Measurements from ENCODE around the gene IQSEC1.

Gene IQSEC1

DNA sequence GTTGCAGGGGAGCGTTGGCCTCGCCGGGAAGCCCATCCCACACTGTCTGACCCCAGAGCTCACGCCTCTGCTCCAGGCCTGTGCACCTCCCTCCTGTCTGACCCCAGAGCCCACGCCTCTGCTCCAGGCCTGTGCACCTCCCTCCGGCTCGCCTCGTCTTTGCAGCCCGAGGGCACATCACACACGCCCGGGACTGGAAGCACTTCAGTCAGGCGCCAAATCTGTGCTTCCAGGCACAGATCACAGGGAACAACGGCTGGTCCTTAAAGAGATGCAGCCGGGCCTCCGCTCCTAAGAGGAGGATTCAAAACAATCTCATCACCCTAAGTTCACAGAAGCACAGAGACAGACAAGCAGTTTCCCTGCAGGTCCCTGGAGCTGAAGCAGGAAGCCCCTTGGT is 128.8 kb downstream of the IQSEC1 start:
- H3K27ac ChIP-seq (ENCODE audit: low read depth, low read length) = no peak overlapping the region
- no peak overlapping the region for H3K9ac ChIP-seq (ENCODE audit: low read length)
- no peaks in the 10 kb centered on the region for H3K79me2 ChIP-seq (ENCODE audit: insufficient read depth, low read length)
- H2AFZ ChIP-seq (ENCODE audit: low read depth, low read length, severe bottlenecking) = no peak overlapping the region
- H3K4me2 ChIP-seq (ENCODE audit: low read depth, low read length, poor library complexity, severe bottlenecking) = no peak overlapping the region
- no peaks in the 10 kb centered on the region for H4K20me1 ChIP-seq (ENCODE audit: low read depth, low read length)
- no peaks in the 10 kb centered on the region for H3K27me3 ChIP-seq (ENCODE audit: low read length)
- H3K36me3 ChIP-seq (ENCODE audit: low read length) = no peaks in the 10 kb centered on the region
- no peaks in the 10 kb centered on the region for H3F3A ChIP-seq (ENCODE audit: insufficient read depth)
- no peaks in the 10 kb centered on the region for H3K9me2 ChIP-seq (replicated peaks; ENCODE audit: insufficient read depth, low read length)
- no peak for TF ChIP-seq EZH2phosphoT487 (conservative IDR thresholded peaks at IDR 0.05; ENCODE audit: low read length)
- TF ChIP-seq CTCF (IDR thresholded peaks at IDR 0.05; ENCODE audit: insufficient read depth, low read length, poor library complexity, severe bottlenecking) = no peak
- H3K9me3 ChIP-seq (ENCODE audit: insufficient read depth, low read length) = no peaks in the 10 kb centered on the region
- no peak overlapping the region for H3K4me3 ChIP-seq (ENCODE audit: insufficient read depth, low read length, poor library complexity, severe bottlenecking)

- no peak for TF ChIP-seq CTCF (IDR thresholded peaks at IDR 0.05; ENCODE audit: insufficient read depth, low read length, poor library complexity, severe bottlenecking)
- no peak for TF ChIP-seq EZH2phosphoT487 (conservative IDR thresholded peaks at IDR 0.05; ENCODE audit: low read length)
- Histone ChIP-seq H3K4me2 (ENCODE audit: low read depth, low read length, poor library complexity, severe bottlenecking) (no peak overlapping the region), H3K9me3 (ENCODE audit: insufficient read depth, low read length) (no peaks in the 10 kb centered on the region), H3K9me2 (replicated peaks; ENCODE audit: insufficient read depth, low read length) (no peaks in the 10 kb centered on the region), H3K27me3 (ENCODE audit: low read length) (no peaks in the 10 kb centered on the region), H3K79me2 (ENCODE audit: insufficient read depth, low read length) (no peaks in the 10 kb centered on the region), H3K36me3 (ENCODE audit: low read length) (no peaks in the 10 kb centered on the region), H2AFZ (ENCODE audit: low read depth, low read length, severe bottlenecking) (no peak overlapping the region), H3K9ac (ENCODE audit: low read length) (no peak overlapping the region), H3K27ac (ENCODE audit: low read depth, low read length) (no peak overlapping the region), H4K20me1 (ENCODE audit: low read depth, low read length) (no peaks in the 10 kb centered on the region), H3F3A (ENCODE audit: insufficient read depth) (no peaks in the 10 kb centered on the region), H3K4me3 (ENCODE audit: insufficient read depth, low read length, poor library complexity, severe bottlenecking) (no peak overlapping the region)
Observed at GRCh38 chr3:12943124-12944021, 129.9 kb downstream of the IQSEC1 start.

- H3K27me3 ChIP-seq (ENCODE audit: low read length) = no peaks in the 10 kb centered on the region
- H3K4me3 ChIP-seq (ENCODE audit: insufficient read depth, low read length, poor library complexity, severe bottlenecking) = no peak overlapping the region
- H3K79me2 ChIP-seq (ENCODE audit: insufficient read depth, low read length) = no peaks in the 10 kb centered on the region
- H3K9me3 ChIP-seq (ENCODE audit: insufficient read depth, low read length) = no peaks in the 10 kb centered on the region
- no peak overlapping the region for H3K27ac ChIP-seq (ENCODE audit: low read depth, low read length)
- TF ChIP-seq CTCF (IDR thresholded peaks at IDR 0.05; ENCODE audit: insufficient read depth, low read length, poor library complexity, severe bottlenecking) (no peak), EZH2phosphoT487 (conservative IDR thresholded peaks at IDR 0.05; ENCODE audit: low read length) (no peak)
- no peaks in the 10 kb centered on the region for H3K9me2 ChIP-seq (replicated peaks; ENCODE audit: insufficient read depth, low read length)
- no peaks in the 10 kb centered on the region for H3K36me3 ChIP-seq (ENCODE audit: low read length)
- no peak overlapping the region for H3K4me2 ChIP-seq (ENCODE audit: low read depth, low read length, poor library complexity, severe bottlenecking)
- H3F3A ChIP-seq (ENCODE audit: insufficient read depth) = no peaks in the 10 kb centered on the region
- no peaks in the 10 kb centered on the region for H4K20me1 ChIP-seq (ENCODE audit: low read depth, low read length)
- no peak overlapping the region for H2AFZ ChIP-seq (ENCODE audit: low read depth, low read length, severe bottlenecking)
- no peak overlapping the region for H3K9ac ChIP-seq (ENCODE audit: low read length)
Observed at GRCh38 chr3:12941495-12942023, 131.7 kb downstream of the IQSEC1 start.
